ENCODE data around the gene ENTREP1.
A peak's percentile ranks its signal among the peaks of the same experiment; 100 is the strongest.
"Not testable (repeated sequence)": the region's sequence is repeated elsewhere in the genome, so short reads cannot be mapped to it uniquely, and the experiment has no call there.

ENTREP1 gene

DNA sequence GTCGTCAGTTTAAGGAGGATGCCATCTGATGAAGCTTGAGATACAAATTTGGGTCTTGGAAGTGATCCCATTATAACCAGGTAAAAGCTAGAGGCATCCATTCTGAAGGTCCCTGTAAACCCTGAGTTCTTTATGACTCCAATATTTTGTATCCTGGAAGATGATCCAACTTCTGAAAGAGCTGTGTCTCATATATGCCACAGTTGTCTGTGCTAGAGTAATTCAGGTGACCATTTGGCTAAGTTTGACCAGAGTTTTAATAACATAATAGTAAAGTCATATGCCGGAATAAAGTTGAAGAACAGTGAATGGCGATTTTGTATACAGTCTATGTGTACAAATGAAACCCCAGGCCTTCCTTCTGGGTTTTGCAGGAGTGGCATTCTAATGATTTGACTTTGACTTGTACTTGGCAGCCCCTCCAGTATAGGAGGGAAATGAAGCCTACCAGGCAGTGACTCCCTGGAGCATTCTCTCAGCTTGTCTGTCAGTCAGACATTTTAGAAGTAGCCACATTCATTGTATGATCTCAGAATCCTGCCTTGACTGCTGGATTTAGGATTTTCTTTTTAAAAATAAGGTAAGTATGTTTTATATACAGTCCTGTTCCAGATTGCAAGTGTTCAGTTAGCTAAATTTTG is 39.6 kb downstream of the ENTREP1 start:
- no peak for DNase-seq (ENCODE audit: low read depth)

GRCh38 chr9:69370430-69370829 is 45.4 kb downstream of the ENTREP1 start:
- DNase-seq (ENCODE audit: low read depth) = no peak

DNA sequence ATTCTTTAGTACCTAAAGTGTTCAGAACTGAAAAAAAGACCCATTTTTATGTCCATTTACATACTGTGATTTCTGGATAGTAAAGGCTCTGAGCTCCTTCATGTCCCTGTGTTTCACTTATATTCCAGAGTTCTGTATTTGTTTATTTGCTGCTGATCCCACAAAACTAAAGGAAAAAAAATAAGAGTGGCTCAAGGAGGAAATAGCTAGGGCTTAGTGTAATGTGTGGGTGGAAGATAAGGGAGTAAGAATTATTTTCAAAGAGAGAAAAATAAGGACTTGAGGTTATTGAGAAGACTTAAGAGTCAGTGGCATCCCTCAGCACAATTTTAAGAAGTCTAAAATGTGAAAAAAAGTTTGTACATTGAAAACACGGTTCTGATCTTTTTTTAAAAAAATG is 46.0 kb downstream of the ENTREP1 start:
- DNase-seq (ENCODE audit: low read depth) = no peak

- DNase-seq (ENCODE audit: low read depth) = peak; percentile 82
Measured at GRCh38 chr9:69376651-69377050, 51.6 kb downstream of the ENTREP1 start.

DNA sequence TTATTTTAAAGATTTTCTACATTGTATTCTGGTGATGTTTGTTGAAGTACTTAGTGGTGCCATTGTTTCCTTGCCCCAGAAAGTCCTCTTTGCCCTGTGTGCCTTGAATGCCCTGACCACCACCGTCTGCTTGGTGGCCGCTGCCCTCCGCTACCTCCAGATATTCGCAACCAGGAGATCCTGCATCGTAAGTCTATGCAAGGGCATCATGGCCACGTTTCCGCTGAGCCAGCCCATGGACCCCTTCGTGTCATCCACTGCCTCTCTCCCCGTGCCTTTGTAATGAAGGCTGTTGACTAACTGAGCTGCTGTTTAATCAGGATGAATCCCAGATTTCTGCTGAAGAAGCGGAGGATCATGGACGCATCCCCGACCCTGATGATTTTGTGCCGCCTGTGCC is 52.3 kb downstream of the ENTREP1 start:
- DNase-seq (ENCODE audit: low read depth) = no peak

DNA sequence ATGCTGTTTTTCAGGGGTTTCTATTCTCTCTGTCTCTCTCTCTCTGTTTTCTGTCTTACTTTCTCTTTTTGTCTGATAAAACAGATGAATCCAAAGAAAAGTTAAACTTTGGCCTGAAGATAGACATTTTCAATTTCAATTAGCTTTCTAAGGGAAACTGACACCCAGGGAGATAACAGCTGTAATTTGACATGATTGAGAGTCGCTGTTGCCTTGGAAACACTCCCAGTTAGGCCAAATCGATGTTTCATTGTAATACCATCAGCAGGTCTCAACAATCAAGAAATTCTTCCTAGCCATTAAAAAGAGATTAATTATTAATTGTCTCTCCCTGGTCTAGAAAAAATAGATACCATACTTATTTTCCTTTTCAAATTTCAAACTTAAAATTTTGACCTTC is 53.0 kb downstream of the ENTREP1 start:
- no peak for DNase-seq (ENCODE audit: low read depth)

DNA sequence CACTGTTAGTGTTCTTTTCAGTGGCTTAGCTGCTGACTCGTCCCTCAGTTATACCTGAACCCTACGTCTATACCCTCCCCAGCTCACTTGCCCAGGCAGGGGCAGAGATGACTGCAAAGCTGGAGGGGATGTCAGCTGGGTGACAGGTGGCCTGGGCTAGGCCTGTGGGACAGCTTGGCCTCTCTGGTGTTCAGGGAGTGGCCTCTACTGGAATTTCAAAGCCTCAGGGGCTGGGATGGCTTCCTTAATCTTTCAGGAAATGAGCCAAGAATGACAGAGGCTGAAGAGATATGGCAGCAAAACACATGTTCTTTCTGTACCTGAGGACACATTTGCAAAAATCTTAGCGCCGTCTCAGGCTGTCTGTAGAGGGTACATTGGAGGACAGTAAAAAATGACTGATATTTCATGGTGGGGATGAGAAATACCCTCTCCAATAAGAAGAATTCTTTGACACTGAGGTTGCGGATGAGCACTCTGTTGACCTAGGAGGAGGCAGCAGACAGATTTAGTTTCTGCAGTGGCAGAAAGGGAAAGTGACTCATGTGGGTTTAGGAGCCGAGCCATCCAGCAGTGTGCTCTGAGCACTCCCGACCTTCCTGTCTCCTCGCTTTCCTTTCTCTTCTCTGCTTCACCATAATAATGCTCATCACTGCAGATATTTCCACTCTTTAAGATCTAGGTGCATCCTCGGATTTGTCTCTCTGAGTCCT is 54.4 kb downstream of the ENTREP1 start:
- peak; percentile 49 for DNase-seq (ENCODE audit: low read depth)

DNA sequence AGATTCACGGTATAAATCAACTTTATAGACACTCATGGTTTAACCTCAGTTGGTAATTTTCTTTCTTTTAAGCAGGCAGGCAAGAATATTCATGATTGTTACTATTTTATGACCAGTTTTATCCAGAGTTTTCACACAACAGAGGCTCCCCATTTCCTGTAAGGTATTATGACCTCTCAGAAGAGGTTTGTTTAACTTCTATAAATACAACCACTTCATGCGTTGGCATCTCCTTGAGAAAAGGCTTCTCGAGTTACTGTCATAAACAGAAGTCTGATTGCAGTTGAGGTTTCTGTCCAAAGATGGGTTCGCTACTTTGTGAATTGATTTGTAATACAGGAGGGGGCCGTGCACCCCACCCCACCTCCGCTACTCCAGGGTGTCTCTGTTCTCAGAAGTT is 55.3 kb downstream of the ENTREP1 start:
- DNase-seq (ENCODE audit: low read depth) = no peak

DNA sequence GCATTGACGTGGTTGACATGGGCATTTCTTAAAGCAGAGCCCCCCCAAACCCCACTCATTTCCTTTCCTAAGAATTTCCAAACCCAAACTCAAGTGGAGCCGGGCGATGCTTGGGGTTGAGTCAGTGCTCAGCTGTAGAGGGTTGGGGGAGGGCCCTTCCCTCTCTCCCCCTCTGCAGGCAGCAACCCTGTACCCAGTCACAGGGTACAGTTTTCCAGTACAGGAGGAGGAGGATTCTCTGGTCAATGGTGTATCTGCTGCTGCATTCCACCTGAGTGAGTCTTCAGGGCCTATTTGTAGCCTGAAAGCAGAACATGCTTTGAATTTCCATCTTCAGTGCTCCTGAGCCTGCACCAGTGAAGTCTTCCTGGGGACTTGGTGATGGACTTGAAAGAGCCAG is 55.8 kb downstream of the ENTREP1 start:
- DNase-seq (ENCODE audit: low read depth) = peak; percentile 31

- no peak for DNase-seq (ENCODE audit: low read depth)
Measured at GRCh38 chr9:69382135-69382534, 57.1 kb downstream of the ENTREP1 start.

DNA sequence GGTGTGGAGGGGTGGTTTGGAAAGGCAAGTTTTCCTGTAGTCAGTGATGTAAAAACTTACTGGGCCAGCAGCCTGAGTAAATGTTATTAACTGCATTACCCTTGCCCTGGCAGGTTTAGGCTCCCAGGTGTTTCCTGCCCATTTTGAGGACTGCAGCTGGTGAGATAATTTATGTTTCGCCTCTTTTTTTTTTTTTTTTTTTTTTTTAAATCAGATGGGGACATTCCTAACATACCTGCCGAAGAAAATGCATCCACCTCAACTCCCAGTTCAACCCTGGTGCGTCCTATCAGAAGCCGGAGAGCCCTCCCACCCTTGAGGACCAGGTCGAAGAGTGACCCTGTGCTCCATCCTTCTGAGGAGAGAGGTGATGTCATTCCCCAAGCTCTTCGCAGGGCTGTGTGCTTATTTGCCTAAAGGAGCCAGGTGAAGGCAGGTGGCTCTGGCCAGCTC is 60.6 kb downstream of the ENTREP1 start:
- no peak for DNase-seq (ENCODE audit: low read depth)

DNA sequence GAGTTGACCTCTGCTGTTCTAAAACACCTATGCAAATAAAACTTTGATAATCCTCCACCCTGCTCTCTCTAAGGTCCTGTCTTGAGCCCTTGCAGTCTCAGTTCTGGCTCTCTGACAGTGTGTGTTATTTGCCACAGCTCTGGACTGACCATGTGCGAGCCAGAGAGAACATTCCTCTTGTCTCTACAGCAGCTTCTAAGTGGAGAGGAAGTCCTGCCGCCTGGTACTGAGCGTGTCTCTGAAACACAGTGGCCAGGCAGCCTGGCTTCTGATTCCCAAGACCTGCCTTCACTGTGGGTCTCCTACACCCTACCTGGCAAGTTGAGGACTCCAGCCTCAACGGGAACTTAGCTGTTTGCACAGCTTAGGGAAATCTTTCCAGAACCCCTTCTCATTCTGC is 61.6 kb downstream of the ENTREP1 start:
- no peak for DNase-seq (ENCODE audit: low read depth)

GRCh38 chr9:69388596-69388995 is 63.6 kb downstream of the ENTREP1 start:
- DNase-seq (ENCODE audit: low read depth) = no peak

DNA sequence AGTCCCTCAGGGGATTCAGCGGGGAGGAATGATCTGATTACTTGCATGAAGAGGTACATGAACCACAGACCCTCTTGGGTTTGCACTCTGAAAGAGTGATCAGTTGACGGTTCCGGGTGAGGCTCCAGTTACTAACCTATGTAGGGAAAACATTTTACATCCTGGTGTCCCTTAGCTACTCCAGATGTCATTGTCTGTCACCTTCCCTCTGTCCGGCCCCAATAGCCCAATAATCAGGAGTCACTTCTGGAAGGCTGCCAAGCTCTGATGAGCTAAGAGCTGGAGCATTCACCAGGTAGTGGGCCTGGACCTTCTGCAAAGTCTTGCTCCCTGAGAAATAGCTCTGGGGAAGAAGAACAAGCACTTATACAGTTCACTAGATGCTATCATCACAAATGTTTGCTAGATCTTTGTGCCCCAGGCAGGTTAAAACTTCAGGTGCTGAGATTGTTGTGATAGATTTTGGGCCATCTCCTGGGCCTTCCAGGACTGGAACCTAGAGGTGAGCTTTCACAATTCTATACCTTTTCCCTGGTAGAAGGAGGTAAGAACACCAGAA is 64.5 kb downstream of the ENTREP1 start:
- DNase-seq (ENCODE audit: low read depth) = no peak

DNA sequence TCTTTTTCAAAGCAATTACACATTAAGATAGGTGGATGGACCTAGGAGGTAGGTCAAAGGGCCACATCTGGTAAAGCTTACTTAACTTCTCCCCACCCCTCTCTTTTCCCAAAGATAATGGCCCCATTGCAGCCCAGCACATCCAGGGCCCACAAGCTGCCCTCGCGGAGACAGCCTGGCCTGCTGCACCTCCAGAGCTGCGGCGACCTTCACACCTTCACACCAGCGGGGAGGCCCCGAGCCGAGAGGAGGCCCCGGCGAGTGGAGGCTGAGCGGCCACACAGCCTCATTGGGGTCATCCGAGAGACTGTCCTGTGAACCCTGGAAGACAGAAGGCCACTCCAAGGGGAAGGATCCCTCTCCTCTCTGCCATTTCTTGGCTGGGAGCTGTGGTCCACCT is 66.5 kb downstream of the ENTREP1 start:
- no peak for DNase-seq (ENCODE audit: low read depth)

DNA sequence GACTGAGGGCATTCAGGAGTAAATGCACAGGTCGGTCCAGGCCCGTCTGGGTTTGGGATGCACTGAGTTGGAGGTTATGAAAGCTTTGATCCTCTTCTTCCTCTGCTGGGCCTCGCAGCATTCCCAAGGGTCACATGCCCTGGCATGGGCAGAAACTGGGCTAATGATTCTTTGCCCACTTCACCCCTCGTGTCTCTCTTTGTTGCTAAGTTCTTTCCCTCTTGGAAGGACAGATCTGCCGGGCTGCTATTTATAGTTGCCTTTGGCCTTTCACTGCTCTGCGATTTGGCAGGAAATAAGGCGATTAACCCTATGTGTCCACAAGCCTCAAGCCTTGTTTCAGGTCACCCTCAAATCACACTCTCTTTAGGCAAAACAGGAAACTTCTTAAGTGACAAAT is 66.9 kb downstream of the ENTREP1 start:
- no peak for DNase-seq (ENCODE audit: low read depth)

- DNase-seq (ENCODE audit: low read depth) = no peak
Measured at GRCh38 chr9:69392826-69393225, 67.8 kb downstream of the ENTREP1 start.

DNA sequence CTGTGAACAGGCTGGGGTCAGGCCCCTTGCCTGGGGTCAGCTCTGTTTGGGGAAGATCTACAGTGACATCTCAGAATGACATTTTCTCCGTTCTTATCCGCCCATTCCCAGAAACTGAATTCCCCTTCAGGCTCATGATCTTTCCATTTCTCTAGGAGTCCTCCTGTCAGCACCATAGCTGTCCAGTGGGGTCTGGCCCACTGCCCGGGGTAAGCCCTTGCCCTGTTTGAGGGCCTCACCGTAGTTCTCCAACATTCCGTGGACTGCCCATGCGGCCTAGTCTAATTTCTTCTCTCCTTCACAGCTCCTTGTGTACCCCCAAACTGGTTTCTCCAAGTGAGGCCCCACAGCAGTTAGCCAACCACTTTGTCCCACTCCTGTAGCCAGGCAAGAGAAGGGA is 68.4 kb downstream of the ENTREP1 start:
- DNase-seq (ENCODE audit: low read depth) = no peak

- DNase-seq (ENCODE audit: low read depth) = no peak
Measured at GRCh38 chr9:69395718-69396117, 70.7 kb downstream of the ENTREP1 start.

DNA sequence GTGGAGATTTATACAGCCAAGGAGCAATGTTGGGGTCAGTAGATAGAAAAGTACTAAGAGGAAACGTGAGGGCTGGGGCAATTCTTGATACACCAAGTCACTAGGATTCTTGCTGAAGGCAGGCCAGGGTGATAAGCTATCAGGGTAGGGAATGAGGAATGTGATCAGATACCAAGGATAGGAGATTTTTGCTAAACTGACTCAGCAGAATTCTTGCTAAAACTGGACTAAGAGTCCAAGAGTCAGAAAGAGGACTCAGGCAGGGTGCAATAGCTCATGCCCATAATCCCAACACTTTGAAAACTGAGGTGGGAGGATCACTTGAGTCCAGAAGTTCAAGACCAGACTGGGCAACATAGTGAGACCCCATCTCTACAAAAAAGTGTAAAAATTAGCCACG is 71.7 kb downstream of the ENTREP1 start:
- DNase-seq (ENCODE audit: low read depth) = no peak

GRCh38 chr9:69397384-69398214 is 72.6 kb downstream of the ENTREP1 start:
- no peak for DNase-seq (ENCODE audit: low read depth)

DNA sequence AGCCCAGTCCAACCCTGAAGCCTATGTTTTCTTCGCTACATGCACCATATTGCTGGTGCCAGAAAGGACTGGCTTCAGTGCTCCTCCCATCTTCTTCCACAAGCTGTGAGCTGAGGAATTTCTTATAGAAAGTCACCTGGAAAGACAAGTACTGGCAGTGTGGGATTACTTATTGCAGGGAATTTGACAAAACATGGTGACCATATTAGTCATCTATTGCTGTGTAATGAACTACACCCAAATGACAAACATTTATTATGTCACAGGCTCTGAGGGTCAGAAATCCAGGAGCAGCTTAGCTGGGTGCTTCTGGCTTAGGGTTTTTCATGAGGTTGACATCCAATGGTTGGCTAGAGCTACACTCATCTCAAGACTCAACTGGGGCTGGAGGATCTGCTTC is 75.5 kb downstream of the ENTREP1 start:
- no peak for DNase-seq (ENCODE audit: low read depth)

DNA sequence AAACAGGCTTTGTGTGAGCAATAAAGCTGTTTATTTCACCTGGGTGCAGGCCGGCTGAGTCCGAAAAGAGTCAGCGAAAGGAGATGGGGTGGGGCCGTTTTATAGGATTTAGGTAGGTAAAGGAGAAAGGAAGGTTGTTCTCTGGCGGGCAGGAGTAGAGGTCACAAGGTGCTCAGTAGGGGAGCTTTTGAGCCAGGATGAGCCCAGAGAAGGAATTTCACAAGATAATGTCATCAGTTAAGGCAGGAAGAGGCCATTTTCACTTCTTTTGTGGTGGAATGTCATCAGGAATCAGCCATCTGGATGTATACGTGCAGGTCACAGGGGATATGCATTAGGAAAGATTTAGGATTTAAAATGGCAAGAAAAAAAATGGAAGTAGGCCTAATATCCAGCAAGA is 84.9 kb downstream of the ENTREP1 start:
- DNase-seq (ENCODE audit: low read depth) = not testable (repeated sequence)

Data from HS-5 (cell line).